Measurements from ENCODE around the gene APOM.

GRCh38 chr6:31620586-31621319, 34.9 kb upstream of the APOM start, which contains the start of gene PRRC2A:
- no peak for TF ChIP-seq CTCF (IDR thresholded peaks at IDR 0.05)
- peak; percentile 23 to 57 for TF ChIP-seq POLR2A (IDR thresholded peaks at IDR 0.05)
